Measurements from ENCODE around the gene CHMP6.
"Not testable (repeated sequence)": the region's sequence is repeated elsewhere in the genome, so short reads cannot be mapped to it uniquely, and the experiment has no call there.

The CHMP6 gene

DNA sequence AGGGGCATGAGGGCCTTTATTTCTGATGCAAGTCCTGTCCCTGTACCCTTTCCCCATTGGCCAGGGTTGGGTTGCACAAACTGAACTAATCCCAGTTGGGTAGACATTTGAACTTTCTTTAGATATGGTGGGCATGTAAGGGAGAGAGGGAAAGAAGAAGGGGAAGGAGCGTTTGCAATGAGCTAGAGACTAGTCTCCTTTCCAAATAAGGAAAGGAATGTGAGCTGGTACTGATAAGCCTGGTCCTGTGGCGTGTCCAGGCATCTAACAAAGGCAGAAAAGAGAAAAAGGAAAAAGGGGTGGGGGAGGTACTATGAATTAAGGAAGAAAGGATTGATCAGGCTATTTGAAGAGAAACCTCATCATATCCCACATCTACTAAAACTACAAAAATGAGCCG, 20.3 kb downstream of the CHMP6 start:
- DNase-seq (ENCODE audit: low read depth, low spot score) = no peak

DNA sequence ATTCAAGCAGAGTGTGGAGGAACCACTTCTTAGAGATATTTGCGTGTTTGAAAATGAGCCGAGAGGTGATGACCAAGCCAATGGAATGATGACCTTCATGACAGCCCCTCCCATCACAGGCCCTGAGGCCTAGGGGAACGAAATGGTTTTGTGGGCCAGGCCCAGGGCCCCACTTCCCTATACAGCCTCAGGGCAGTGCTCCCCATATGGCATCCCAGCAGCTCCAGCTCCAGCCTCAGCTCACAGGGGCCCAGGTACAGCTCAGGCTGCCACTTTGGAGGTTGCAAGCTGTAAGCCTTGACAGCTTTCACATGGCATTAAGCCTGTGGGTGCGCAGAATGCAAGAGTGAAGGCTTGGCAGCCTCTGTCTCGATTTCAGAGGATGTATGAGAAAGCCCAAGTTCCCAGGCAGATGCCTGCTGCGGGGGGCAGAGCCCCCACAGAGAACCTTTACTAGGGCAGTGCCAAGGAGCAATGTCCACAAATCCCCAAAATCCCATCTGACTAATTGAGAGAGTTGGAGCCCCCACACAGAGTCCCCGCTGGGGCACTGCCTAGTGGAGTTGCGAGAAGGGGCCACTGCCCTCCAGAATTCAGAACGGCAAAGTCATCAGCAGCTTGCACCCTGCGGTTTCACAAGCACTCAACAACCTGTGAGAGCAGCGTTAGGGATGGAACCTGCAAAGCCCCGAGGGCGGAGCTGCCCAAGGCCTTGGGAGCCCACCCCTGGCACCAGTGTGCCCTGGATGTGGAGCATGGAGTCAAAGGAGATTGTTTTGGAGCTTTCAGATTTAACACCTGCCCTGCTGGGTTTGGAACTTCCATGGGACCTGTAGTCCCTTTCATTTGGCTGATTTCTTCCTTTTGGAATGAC, 21.2 kb downstream of the CHMP6 start:
- no peak for DNase-seq (ENCODE audit: low read depth, low spot score)

DNA sequence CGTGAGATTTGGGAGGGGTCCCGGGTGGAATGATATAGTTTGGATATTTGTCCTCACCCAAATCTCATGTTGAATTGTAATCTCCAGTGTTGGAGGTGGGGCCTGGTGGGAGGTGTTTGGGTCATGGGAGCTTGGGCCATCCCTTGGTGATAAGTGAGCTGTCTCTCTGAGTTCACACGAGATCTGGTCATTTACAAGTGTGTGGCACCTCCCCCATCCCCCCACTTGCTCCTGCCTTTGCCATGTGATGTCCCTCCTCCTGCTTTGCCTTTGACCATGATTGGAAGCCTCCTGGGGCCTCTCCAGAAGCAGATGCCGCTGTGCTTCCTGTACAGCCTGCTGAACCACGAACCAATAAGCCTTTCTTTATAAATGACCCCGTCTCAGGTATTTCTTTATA, 22.0 kb downstream of the CHMP6 start:
- no peak for DNase-seq (ENCODE audit: low read depth, low spot score)

DNA sequence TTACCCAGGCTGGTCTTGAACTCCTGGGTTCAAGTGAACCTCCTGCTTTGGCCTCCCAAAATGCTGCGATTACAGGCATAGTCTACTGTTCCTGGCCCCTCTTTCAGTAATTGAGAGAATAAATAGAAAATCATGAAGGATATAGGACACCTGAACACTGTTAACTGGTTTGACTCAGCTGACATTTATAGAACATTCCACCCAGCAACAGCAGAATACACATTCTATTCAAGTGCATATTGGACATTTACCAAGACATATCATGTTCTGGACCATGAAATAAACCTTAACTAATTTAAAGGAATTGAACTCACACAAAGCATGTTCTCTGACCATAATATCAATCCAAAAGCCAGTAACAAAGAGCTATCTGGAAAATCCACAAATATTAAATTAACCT, 23.5 kb downstream of the CHMP6 start:
- DNase-seq (ENCODE audit: low read depth, low spot score) = no peak

DNA sequence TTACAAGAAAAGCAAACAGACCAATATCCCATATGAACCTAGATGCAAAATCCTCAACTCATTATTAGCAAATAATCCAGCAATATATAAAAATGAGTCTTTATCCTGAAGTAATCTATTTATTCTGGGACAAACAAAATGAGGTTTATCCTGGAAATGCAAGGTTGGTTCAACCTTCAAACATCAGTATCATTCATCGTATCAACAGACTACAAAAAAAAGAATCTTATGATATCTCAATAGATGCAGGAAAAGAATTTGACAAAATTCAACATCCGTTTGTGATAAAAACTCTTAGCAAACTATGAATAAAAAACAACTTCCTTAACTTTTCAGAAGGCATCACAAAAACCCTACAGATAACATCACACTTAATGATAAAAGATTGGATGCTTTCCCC, 24.9 kb downstream of the CHMP6 start:
- no peak for DNase-seq (ENCODE audit: low read depth, low spot score)

DNA sequence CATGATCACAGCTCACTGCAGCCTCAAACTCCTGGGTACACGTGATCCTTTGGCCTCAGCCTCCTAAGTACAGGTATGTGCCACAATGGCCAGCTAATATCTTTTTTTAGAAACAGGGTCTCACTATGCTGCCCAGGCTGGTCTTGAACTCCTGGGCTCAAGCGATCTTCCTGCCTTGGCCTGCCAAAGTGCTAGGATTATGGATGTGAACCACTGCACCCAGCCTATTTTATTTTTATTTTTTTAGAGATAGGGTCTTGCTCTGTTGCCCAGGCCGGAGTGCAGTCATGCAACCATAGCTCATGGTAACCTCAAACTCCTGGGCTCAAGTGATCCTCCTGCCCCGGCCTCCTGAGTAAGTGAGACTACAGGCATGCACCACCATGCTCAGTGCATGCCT, 25.7 kb downstream of the CHMP6 start:
- DNase-seq (ENCODE audit: low read depth, low spot score) = not testable (repeated sequence)

DNA sequence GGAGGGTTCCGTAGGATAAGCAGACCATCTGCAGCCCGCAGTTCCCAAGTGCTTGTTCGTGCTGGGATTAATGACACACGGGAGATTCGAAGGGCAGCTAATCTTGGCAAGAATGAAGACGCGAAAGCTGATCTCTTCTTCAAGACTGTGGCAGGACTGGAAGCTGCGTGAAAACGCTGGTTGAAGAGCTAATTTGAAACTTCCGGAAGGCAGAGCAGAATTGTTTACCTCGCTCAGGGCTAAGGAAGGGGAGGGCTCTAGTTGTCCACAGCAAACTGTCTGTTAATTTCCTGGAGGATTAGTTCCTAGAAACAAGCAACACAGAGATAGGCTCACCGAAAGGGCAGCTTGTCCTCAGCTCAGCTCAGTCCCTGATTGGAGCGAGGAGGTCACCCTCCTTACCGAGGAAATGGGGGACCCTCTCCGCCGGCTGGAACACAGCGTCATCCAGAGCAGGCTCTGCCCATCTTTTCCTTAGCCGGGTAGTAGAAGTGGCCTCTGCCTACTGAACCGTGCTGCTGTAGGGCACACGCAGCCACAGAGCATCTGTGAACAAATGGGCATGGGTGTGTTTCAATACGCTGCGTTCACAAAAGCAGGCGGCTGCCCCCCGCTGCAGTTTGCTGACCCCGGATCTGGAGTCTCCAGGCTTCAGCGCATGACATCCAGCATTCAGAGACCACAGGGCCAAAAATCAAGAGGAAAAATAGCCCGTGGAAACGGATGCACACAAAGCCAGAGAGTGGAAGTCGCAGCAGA, 26.6 kb downstream of the CHMP6 start:
- DNase-seq (ENCODE audit: low read depth, low spot score) = no peak

DNA sequence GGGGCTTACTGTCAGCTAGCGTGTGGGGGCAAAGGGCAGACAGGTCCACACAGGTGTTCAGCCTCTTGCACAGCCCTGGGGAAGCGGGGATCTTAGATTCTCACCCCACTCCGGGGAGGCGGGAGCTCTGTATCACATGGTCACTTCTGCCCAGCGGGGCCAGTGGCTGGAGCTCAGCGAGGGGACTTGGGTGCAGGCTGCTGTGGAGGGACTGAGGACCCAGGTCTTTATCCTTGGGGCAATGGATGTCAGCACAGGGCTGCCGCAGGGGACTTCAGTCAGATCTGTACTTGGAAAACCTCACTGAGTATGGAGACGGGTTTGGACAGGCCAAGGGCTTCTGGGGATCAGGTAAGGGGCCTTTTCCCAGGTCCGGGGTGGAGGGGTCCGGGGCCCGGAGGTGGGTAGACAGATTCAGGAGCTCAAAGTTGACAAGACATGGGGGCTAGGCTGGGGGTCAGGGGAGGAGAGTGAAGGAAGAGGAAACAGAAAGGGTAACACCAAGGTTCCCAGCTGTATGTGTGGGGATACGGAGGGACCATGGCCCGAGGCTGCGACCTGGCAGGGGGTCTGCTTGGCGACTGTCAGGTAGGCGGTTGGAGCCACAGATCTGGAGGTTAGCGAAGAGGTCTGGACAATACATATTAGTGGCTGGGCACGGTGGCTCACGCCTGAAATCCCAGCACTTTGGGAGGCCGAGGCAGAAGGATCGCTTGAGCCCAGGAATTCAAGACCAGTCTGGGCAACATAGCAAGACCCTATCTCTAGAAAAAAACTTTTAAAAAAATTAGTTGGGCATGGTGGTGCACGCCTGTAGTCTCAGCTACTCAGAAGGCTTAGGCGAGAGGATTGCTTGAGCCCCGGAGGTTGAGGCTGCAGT, 28.2 kb downstream of the CHMP6 start:
- DNase-seq (ENCODE audit: low read depth, low spot score) = no peak

DNA sequence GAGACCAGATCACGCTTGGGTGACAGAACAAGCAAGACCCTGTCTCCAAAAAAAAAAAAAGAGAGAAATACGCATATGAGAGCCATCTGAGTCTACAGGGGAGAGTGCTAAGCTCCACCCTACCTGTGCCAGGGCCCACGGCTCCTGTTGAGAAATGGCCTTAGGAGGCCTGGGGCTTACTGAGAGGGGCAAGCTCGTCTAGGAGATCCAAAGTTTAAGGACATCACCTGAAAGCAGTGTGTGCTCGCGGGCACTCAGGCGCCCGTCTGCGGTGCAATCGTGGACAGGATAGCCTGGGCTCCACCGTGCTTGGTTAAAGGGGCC, 28.8 kb downstream of the CHMP6 start:
- no peak for DNase-seq (ENCODE audit: low read depth, low spot score)

DNA sequence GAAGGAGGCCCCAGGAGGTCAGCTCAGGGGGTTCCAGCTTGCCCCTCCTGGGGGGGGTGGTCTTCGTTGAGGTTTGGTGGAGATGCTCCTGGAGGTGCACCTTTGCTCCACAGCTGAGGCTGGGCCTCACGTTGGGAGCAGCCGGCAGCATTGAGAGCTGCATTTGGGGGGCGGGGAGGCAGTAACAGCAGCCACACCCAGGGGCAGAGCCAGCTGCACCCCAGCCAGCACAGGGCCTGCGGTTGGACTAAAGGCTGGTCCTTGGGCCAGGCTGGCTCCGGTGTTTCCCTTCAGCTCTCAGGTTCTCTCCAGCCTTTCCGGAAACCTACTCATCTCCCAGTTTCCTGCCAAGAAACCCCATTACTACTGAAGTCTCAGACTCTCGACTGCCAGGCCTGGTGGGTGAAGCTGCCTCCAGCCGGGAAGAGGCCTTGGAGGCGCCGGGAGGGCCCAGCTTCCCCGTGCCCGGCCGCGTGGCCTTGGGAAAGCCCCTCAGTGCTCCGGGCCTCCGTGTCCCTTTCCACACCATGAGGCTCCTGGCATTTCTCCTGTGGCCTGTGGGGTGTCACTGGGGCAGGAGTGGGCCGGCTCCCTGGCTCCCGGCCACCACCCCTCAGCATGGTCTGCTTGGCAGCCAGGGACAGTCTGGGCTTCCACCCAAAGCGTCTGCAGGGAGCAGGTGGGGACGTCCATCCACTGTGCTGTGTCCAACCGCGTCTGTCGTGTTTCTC, 29.3 kb downstream of the CHMP6 start:
- DNase-seq (ENCODE audit: low read depth, low spot score) = no peak

DNA sequence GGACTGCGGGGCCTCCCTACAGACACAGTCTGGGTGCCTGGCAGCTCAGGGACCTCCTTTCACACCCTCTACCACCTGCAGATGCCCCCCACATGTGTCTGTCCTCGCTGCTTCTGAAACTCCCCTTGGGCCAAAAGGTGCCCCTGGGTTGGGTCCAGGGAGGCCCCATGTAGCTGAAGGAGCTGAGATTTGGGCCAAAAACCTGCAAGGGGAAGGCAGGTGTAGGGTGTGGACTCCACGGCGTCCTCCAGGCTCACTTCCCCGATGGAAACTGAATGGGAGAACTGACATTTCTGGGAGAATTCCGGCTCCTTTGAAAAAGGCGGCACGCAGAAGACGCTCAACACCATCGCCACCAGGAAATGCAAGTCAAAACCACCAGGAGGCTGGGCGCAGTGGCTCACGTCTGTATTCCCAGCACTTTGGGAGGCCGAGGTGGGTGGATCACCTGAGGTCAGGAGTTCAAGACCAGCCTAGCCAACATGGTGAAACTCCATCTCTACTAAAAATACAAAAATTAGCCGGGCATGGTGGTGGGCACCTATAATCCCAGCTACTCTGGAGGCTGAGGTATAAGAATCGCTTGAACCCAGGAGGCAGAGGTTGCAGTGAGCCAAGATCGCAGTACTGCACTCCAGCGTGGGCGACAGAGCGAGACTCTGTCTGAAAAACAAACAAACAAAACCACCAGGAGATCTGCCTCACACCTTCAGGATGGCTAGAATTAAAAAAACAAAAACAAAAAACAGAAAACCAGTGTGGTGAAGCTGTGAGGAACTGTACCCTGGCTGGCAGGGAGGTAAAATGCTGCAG, 30.1 kb downstream of the CHMP6 start:
- no peak for DNase-seq (ENCODE audit: low read depth, low spot score)

DNA sequence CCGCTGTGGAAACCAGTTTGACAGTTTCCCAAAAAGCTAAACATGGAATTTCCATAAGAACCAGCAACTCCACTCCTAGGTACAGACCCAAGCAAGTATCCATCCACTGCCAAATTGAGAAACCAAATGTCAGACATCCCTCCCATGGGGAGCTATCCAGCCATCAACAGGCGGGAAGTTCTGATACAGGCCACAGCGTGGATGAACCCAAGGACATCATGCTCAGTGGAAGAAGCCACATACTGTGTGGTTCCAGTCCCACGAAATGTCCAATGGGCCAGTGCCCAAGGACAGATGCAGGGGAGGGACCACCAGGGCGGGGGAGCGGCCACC, 30.7 kb downstream of the CHMP6 start:
- no peak for DNase-seq (ENCODE audit: low read depth, low spot score)

DNA sequence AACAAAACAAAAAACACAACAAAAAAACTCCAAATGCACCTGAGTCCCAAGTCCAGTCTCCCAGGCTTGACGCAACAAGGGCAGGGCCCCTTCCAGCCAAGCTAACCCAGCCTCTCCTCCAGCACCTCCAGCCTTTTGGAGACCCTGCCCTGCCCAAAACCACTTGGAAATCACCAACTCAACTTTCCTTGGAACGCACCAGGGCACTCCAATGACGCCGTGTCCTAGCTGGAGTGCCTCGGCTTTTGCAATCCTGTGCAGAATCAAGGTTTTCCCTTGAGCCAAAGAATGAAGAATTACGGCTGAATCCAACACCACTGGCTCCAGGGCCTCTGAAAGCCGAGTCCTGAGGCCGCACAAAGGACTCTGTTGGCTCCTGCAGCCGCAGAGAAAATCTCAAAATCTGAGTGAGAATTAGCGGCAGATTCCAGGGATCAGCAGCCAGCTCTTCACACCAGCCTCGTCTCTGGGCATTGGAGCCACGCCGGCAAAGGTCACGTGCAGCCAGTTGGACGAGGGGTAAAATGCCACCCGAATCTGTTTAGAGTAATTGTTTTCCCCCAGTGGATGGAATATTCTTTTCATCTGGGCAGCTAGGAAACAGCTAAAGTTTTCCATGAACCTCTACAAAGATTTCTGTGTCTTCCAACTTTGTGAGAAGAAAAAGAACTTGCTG, 33.6 kb downstream of the CHMP6 start:
- DNase-seq (ENCODE audit: low read depth, low spot score) = no peak

DNA sequence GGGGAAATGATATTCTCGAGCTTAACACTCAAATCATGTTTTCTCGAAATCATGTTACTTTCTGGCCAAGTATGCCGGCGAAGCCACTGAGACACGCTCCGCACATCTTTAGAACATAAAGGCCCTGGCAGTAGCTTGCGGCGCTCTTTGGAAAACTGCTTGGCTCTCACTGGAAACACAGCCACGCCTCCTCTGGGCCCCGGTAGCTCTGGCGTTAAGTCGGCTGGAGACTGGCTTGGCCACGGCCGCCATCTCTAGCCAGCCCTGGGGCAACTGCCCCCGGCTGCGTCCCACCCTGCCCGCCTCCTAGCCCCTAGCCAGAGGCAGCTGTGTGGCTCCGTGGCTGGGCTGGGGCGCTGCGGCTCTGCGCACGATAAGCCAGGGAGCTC, 34.1 kb downstream of the CHMP6 start:
- no peak for DNase-seq (ENCODE audit: low read depth, low spot score)

DNA sequence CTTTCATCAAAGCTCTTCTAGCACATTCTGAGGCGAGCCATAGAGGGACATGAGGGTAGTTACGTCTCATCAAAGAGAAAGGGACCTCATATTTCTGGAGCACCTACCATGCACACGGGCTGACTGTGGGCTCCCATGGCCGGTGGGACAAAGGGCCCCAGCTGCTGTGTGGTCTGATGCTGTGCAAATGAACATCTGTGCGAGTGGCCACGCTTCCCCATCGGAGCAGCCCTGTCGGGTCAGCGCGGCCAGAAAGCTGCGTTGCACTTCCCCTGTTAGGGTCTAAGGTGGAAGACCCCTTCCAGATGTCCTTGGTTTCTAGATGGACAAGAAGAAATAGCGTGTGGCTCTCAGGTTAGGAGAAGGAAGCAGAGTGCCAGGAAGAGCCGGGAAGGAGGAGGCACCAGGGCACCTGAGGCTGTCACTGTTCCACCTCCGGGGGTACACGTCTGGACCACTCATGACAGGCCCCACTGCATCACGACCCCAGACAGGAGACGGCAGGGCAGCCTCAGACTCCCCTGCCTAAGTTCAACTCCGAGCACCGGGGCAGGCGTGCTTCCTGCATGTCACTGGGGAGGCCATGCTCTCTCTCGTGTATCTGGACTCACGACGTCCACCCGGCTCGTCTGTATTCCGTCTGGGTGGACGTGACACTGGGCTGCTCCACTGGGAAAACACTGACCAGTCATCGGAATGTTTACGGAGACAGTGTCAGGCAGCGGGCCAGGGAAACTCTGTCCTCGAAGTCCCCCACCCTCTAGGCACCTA, 34.8 kb downstream of the CHMP6 start:
- no peak for DNase-seq (ENCODE audit: low read depth, low spot score)

DNA sequence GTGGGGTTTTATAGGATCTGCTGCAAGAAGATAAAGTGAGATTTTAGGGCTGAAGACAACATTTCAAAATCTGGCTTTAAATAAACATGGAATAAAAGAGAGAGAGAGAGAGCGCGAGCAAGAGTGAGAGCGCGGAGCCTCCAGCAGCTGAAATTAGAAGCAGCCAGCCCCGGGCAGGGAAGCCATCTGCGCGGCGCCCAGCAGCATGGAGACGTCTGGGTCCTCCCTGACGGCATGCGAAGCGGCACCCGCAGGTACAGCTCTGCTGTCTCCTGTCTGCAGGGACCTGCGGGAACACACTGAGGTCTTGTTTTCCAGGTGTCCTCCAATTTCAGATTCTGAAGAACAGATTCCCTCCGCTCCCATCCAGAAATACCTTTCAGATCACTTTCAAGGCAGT, 35.4 kb downstream of the CHMP6 start:
- DNase-seq (ENCODE audit: low read depth, low spot score) = no peak

DNA sequence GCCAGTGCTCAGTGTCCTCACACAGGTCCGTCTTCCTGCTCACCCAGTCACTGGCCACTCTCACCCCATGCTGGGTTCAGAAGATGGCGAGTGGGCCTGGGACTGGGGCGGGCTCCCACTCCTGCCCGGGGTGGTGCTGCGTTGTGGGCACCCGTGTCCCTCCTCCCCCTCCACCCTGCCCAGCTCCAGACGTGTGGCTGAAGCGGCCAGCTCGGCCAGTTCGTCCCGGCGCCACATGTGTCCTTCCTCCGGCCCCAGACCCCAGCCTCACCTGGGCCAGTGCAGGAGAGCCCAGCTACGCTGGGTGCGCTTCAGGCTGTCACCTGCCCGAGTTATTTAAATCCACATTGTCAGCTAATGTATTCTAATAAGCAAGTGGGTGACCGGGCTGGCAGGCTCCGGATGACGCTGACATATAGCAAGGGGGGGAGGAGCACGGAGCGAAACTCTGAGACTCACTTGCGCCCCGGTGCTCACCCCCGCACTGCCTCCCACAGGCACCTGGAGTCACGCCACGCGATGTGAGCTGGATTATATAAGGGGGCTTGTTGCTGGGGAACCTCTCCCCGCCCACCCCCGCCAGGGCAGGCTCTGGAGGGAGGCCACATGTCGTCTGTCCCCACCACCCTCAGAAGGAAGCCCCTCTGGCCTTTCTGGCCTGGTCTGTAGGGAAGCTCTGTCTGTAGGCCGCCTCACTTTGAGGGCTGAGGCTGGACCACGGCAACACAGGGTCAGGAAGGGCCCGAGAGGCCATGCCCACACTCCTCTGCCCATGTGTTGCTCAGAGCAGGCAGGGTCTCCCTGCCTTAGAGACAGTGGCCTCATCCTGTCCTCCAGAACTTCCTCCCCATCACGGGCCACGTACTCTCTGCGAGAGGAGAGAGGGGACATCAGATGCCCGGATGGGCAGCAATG, 36.2 kb downstream of the CHMP6 start:
- no peak for DNase-seq (ENCODE audit: low read depth, low spot score)

DNA sequence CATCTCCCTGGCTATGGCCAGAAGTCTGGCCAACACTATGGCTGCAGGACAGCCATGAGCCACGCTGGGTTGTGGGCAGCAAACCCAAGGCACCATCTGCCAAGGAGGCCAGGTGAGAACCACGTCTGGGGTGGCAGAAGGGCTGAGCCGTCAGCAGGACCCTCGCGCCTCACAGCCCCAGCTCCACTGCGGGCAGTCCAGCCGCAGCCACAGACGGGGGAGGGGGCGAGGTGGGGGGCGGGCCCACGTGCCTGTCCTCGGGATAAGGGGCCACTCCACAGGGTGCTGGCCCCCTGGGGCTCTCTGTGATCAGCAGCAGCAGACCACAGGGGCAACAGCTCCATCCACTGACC, 36.8 kb downstream of the CHMP6 start:
- no peak for DNase-seq (ENCODE audit: low read depth, low spot score)

DNA sequence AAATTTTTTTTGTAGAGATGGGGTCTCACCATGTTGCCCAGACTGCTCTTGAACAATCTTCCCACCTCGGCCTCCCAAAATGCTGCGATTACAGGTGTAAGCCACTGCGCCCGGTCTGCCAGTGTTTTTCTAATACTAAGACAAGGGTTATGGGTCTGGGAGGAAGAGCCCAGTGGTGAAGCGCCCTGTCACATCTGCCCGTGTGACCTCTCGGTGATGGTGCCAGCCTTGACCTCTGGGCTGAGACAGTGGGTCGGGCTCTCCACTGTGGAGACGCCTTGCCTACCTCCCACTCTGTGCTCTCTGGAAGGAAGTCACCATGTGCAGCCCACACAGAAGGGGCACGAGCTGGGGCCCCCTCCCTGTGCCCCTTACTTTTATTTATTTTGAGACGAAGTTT, 38.2 kb downstream of the CHMP6 start:
- no peak for DNase-seq (ENCODE audit: low read depth, low spot score)
